ENCODE results near the gene TASOR2. TPM values are rescaled to one million over a fixed set of nuclear protein-coding genes. Genes with fewer than 3 reads are reported as not detected.

Gene TASOR2
- total and polyA plus RNA-seq, 3 donors from 2014 or later: 57.5 to 161 (median 157) TPM

DNA sequence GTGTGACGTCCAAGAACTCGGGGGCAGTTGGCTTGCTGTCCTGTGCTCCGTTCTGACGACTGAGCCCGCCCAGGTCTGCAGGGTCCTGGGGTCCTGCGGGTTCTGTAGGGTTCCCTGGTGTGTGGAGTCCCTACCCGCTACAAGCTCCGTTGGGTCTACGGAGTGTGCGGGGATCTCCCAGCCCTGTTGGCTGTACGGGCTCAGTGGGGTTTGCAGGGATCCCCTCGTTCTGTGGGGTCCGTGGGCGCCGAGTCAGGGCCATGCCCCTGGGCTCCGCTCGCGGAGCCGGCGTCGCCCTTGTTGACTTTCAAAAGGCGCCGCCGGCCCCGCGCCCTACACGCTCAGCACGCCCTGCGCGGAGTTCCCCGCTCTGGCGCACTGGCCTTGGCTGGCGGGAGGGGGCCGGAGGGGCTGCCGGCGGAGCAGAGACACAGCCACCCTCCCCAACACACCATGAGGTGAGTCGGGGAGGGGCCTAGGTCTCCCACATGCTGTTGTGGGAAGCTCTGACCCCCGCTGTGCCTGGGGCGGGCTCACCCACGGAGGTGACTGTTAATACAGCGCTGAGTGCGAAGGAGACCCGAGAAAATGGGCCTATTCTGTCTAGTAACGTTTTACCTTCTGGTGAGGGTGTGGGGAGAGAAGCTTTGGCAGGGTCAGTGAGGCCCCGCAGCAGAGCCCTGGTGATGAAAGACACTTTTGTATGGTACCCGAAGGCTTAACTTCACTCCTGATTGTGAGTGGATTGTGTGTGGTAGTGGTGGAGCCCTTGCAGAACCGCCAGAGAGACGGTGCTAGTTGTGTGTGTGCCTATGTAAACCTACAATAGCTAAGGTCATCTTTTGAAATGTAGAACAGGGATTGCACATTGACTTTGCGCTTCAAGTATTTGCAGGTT, 8.1 kb downstream of the TASOR2 start:
- TF ChIP-seq POLR2A (IDR thresholded peaks at IDR 0.05) (no peak), CTCF (IDR thresholded peaks at IDR 0.05) (no peak)
- WGBS, 2 donors: 5 to 13% methylated on average over 12 to 40 of the region's 49 CpGs
- Histone ChIP-seq H3K9me3 (no peaks in the 10 kb centered on the region), H3K4me1 (peaks cover 16% of the 10 kb centered on the region), H3K36me3 (ENCODE audit: low read depth, missing control alignments) (no peaks in the 10 kb centered on the region), H3K4me3 (peak overlapping the region; percentile 52 to 60), H3K27ac (peak overlapping the region; percentile 12 to 77), H3K27me3 (no peaks in the 10 kb centered on the region)
- intact Hi-C loops (cut with DNase I; ENCODE audit: low total_unique reads): no loop called here
- DNase-seq: peak; percentile 72

DNA sequence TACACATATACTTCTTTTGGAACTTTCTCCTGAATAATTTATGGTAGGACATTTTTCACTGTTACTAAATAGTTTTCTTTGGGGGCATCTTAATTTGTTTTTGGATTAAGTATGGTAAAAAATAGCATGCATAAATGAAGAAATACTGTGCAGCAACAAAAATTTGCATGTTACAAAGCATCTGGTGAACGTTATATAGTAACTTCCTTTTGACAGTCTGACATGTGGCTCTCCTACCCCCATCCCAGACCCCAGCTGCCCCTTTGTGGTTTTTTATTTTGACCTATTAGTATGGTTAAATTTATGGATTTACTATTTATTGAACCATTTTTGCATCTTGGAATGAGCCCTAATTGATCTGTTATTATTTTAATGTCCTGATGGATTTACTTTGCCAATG, 9.9 kb downstream of the TASOR2 start:
- 60 to 62% methylated on average over 1 of the region's 1 CpG for WGBS, 2 donors

DNA sequence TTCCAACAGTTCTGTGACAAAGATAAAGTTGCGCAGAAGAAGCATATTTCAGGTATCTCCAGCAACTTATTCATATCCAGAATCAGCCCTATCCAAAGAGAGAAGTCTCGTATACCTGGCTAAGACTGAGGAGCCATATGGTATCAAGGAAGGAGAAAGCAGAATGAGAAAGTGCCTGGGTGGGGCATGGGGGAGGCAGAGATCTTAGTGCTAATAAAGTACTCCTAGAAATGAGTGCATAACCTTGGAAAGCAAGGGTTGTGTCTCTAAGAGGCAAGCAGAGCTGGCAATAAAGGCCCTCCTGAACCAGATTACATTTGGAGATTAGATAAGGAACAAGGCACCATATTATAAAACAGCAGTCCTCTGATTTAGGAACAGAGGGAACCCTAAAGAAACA, 12.7 kb downstream of the TASOR2 start:
- no peak overlapping the region for H3K4me3 ChIP-seq
- TF ChIP-seq CTCF (IDR thresholded peaks at IDR 0.05) (no peak), POLR2A (IDR thresholded peaks at IDR 0.05) (no peak)
- WGBS, 2 donors: 79 to 94% methylated on average over 2 of the region's 2 CpGs

More for the DNA sequence above, 9.9 kb downstream of the TASOR2 start:
- Histone ChIP-seq H3K9me3 (no peaks in the 10 kb centered on the region), H3K36me3 (ENCODE audit: low read depth, missing control alignments) (no peaks in the 10 kb centered on the region), H3K4me3 (no peak overlapping the region), H3K27ac (no peak overlapping the region), H3K27me3 (no peaks in the 10 kb centered on the region), H3K4me1 (peaks cover 16% of the 10 kb centered on the region)
- no peak for TF ChIP-seq POLR2A (IDR thresholded peaks at IDR 0.05)
- TF ChIP-seq CTCF (IDR thresholded peaks at IDR 0.05): no peak
- DNase-seq: no peak
- intact Hi-C loops (cut with DNase I; ENCODE audit: low total_unique reads): no loop called here

DNA sequence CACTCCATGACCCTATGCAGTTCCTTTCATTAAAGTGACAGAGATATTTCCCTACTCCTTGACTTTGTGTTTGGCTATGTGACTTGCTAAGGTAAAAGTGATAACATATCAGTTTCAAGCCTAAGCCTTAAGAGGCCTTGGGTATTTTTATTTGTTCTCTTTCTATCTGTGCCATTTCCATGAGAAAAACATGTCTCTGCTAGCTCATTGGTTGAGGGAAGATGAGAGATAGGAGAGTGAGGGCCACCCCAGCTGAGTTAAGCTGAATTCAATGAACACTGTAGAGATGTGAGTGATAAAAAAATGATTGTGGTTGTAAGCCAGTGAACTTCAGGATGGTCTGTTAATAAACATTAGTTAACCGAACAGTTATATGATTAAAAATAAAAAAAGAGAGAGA, 13.4 kb downstream of the TASOR2 start:
- H3K27me3 ChIP-seq: no peaks in the 10 kb centered on the region
- intact Hi-C loops (cut with DNase I; ENCODE audit: low total_unique reads): no loop called here
- H3K36me3 ChIP-seq (ENCODE audit: low read depth, missing control alignments): no peaks in the 10 kb centered on the region
- no peak overlapping the region for H3K4me3 ChIP-seq
- no peaks in the 10 kb centered on the region for H3K9me3 ChIP-seq
- 84 to 100% methylated on average over 1 of the region's 1 CpG for WGBS, 2 donors
- no peak overlapping the region for H3K27ac ChIP-seq
- H3K4me1 ChIP-seq: peaks cover 7% of the 10 kb centered on the region
- TF ChIP-seq CTCF (IDR thresholded peaks at IDR 0.05) (no peak), POLR2A (IDR thresholded peaks at IDR 0.05) (no peak)
- DNase-seq: no peak

More for the DNA sequence above, 12.7 kb downstream of the TASOR2 start:
- Histone ChIP-seq H3K27me3 (no peaks in the 10 kb centered on the region), H3K27ac (no peak overlapping the region), H3K36me3 (ENCODE audit: low read depth, missing control alignments) (no peaks in the 10 kb centered on the region), H3K4me1 (peaks cover 9% of the 10 kb centered on the region), H3K9me3 (no peaks in the 10 kb centered on the region)
- DNase-seq: no peak
- intact Hi-C loops (cut with DNase I; ENCODE audit: low total_unique reads): no loop called here

DNA sequence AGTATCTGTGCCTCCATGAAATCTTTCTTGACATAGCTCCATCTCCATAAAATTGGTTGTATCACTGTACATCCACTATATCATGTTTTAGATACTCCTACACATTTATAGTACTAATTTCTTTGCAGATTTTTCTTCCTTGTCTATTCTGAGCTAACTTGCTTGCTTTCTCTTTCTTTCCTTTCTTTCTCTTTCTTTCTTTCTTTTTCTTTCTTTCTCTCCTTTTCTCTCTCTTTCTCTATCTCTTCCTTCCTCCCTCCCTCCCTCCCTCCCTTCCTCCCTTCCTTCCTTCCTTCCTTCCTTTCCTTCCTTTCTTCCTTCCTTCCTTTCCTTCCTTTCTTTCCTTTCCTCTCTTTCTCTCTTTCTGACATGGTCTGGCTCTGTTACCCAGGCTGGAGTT, 23.7 kb downstream of the TASOR2 start:
- no peak for DNase-seq
- Histone ChIP-seq H3K27me3 (no peaks in the 10 kb centered on the region), H3K4me1 (peaks cover 8% of the 10 kb centered on the region), H3K9me3 (no peaks in the 10 kb centered on the region), H3K36me3 (ENCODE audit: low read depth, missing control alignments) (no peaks in the 10 kb centered on the region), H3K4me3 (no peak overlapping the region), H3K27ac (no peak overlapping the region)
- TF ChIP-seq POLR2A (IDR thresholded peaks at IDR 0.05): no peak
- TF ChIP-seq CTCF (IDR thresholded peaks at IDR 0.05): no peak
- intact Hi-C loops (cut with DNase I; ENCODE audit: low total_unique reads): no loop called here

Measured in testis (tissue), 3 donors.